ENCODE data around the gene FCGR2B. TPM values are rescaled to one million over a fixed set of nuclear protein-coding genes. Genes with fewer than 3 reads are reported as not detected.
"Not testable (repeated sequence)": the region's sequence is repeated elsewhere in the genome, so short reads cannot be mapped to it uniquely, and the experiment has no call there.

The FCGR2B gene
- not detected for total RNA-seq (ENCODE audit: unreplicated experiment)
- long read RNA-seq = 0 reads

DNA sequence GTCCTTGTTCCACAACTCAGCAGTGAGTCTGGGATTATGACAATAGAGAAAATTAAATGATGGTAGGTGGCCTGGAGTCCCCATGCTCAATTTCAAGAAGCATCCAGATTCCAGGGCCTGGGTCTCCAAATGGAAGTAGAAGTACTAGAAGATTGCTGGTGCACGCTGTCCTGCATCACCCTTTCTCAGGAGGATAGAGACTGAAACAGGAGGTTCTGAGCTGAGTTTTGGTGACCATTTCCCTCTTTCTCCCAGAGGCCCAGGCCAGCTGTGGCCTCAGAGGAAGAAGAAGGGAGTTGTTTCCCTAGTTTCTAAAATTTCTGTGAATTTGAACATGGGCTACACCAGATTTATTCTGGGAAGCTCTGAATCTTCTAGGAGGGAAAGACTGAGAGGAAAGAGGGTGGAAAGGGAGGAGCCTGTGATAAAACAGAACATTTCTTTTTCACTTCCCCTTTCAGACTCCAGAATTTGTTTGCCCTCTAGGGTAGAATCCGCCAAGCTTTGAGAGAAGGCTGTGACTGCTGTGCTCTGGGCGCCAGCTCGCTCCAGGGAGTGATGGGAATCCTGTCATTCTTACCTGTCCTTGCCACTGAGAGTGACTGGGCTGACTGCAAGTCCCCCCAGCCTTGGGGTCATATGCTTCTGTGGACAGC lies at the start of gene FCGR2B:
FCGR2B (plus strand) TSS at position 460 of the 656 bp plus-strand sequence; CDS start at position 559, 99 bp downstream.
- DNase-seq (ENCODE audit: low spot score); H3K36me3 Mint-ChIP-seq (ENCODE audit: low read depth, unreplicated experiment); H3K4me3 Mint-ChIP-seq (ENCODE audit: unreplicated experiment); H3K27ac Mint-ChIP-seq (ENCODE audit: unreplicated experiment); H3K9me3 Mint-ChIP-seq (ENCODE audit: unreplicated experiment); H3K27me3 Mint-ChIP-seq (ENCODE audit: unreplicated experiment); H3K4me1 Mint-ChIP-seq (ENCODE audit: unreplicated experiment): not testable (repeated sequence)

DNA sequence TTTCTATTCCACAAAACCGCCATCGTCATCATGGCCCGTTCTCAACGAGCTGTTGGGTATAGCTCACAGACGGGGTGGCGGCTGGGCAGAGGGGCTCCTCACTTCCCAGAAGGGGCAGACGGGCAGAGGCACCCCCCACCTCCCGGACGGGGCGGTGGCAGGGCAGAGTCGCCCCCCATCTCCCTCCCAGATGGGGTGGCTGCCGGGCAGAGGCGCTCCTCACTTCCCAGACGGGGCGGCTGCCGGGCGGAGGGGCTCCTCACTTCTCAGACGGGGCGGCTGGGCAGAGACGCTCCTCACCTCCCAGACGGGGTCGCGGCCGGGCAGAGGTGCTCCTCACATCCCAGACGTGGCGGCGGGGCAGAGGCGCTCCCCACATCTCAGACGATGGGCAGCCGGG lies 46.5 kb upstream of the FCGR2B start:
- H3K4me3 Mint-ChIP-seq (ENCODE audit: unreplicated experiment); H3K9me3 Mint-ChIP-seq (ENCODE audit: unreplicated experiment); H3K4me1 Mint-ChIP-seq (ENCODE audit: unreplicated experiment); DNase-seq (ENCODE audit: low spot score); H3K36me3 Mint-ChIP-seq (ENCODE audit: low read depth, unreplicated experiment); H3K27ac Mint-ChIP-seq (ENCODE audit: unreplicated experiment); H3K27me3 Mint-ChIP-seq (ENCODE audit: unreplicated experiment): not testable (repeated sequence)

DNA sequence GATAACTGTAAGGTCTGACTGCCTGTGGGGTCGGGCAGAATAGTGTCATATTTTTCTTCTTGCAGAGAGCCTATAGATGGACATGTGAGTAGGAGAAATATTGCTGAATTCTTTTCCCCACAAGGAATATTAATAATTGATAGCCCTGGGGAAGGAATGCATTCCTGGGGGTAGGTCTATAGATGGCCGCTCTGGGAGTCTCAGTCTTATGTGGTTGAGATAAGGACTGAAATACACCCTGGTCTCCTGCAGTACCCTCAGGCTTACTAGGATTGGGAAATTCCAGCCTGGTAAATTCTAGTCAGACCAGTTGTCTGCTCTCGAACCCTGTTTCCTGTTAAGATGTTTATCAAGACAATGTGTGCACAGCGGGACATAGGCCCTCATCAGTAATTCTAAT lies 44.4 kb upstream of the FCGR2B start:
- H3K27ac Mint-ChIP-seq (ENCODE audit: unreplicated experiment); H3K4me3 Mint-ChIP-seq (ENCODE audit: unreplicated experiment); H3K36me3 Mint-ChIP-seq (ENCODE audit: low read depth, unreplicated experiment); H3K9me3 Mint-ChIP-seq (ENCODE audit: unreplicated experiment); H3K27me3 Mint-ChIP-seq (ENCODE audit: unreplicated experiment); DNase-seq (ENCODE audit: low spot score); H3K4me1 Mint-ChIP-seq (ENCODE audit: unreplicated experiment): not testable (repeated sequence)

DNA sequence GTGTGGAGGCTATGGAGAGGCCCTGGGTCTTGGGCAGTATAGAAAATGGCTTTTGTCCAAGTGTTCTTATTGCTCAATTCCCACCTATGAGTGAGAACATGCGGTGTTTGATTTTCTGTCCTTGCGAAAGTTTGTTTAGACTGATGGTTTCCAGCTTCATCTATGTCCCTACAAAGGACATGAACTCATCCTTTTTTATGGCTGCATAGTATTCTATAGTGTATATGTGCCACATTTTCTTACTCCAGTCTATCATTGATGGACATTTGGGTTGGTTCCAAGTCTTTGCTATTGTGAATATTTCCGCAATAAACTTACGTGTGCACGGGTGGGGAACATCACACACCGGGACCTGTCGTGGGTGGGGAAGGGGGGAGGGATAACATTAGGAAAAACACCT lies 42.5 kb upstream of the FCGR2B start:
- DNase-seq (ENCODE audit: low spot score); H3K36me3 Mint-ChIP-seq (ENCODE audit: low read depth, unreplicated experiment); H3K4me1 Mint-ChIP-seq (ENCODE audit: unreplicated experiment); H3K27ac Mint-ChIP-seq (ENCODE audit: unreplicated experiment); H3K9me3 Mint-ChIP-seq (ENCODE audit: unreplicated experiment); H3K4me3 Mint-ChIP-seq (ENCODE audit: unreplicated experiment); H3K27me3 Mint-ChIP-seq (ENCODE audit: unreplicated experiment): not testable (repeated sequence)

DNA sequence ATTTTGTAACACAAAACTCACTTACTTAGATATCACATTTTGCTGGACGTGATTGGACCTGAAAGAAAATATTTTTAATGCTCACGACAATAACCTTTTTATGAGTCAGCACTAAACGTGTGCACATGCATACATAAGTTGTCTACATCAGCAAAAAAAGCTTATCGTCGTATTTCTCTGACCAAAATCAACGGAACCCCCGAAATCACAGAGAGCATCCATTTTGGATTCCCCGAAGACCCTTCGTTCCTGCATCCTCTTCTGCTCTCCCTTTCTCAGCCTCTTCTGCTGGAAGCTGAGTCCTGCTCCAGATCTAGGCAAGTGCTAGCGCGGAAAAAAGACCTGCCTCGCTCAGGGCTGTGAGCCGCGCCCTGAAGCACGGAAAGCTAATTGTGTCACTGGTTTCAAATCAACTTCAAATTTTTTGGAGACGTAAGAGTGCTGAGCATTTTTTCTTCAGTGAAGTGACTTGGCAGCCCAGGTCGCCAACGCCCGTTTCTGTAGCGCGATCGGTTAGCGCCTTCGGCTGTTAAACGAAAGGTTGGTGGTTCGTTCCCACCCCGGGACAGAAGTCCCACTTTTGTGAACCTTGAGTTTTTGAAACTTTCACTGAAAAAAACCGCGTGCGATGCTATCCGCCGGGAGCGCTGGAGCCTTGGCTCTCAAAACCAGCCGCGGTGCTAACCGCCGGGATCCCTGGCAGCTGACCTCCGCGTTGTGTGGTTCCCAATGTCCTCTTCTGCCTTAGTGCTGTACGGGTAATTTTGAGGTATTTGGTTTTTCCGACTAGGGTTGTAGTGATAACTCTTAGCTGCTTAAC lies 41.6 kb upstream of the FCGR2B start:
- not testable (repeated sequence) for H3K27ac Mint-ChIP-seq (ENCODE audit: unreplicated experiment); H3K4me1 Mint-ChIP-seq (ENCODE audit: unreplicated experiment); H3K9me3 Mint-ChIP-seq (ENCODE audit: unreplicated experiment); H3K27me3 Mint-ChIP-seq (ENCODE audit: unreplicated experiment); H3K36me3 Mint-ChIP-seq (ENCODE audit: low read depth, unreplicated experiment)
- DNase-seq (ENCODE audit: low spot score) = peak; percentile 41
- peak overlapping the region; percentile 84 for H3K4me3 Mint-ChIP-seq (ENCODE audit: unreplicated experiment)

DNA sequence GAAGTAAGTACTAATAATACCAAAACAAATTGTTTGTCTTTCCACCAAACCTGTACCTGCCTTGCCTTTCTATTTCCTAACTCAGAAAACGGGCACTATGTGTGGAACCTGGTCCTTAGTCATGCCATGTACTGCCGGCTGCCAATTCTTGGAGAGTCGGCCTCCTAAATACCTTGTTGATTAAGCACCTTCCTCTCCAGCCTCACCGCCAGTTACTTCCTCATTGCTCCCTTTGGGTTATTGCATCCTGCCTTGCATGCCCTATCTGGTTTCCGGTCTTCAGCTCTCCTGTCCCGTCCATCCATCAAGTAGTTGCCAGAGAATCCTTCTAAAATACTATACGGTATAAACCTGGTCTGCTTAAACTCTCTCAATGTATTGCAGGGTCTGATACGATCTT lies 40.9 kb upstream of the FCGR2B start:
- H3K9me3 Mint-ChIP-seq (ENCODE audit: unreplicated experiment); H3K36me3 Mint-ChIP-seq (ENCODE audit: low read depth, unreplicated experiment); H3K4me3 Mint-ChIP-seq (ENCODE audit: unreplicated experiment); H3K27me3 Mint-ChIP-seq (ENCODE audit: unreplicated experiment); DNase-seq (ENCODE audit: low spot score); H3K27ac Mint-ChIP-seq (ENCODE audit: unreplicated experiment); H3K4me1 Mint-ChIP-seq (ENCODE audit: unreplicated experiment): not testable (repeated sequence)

DNA sequence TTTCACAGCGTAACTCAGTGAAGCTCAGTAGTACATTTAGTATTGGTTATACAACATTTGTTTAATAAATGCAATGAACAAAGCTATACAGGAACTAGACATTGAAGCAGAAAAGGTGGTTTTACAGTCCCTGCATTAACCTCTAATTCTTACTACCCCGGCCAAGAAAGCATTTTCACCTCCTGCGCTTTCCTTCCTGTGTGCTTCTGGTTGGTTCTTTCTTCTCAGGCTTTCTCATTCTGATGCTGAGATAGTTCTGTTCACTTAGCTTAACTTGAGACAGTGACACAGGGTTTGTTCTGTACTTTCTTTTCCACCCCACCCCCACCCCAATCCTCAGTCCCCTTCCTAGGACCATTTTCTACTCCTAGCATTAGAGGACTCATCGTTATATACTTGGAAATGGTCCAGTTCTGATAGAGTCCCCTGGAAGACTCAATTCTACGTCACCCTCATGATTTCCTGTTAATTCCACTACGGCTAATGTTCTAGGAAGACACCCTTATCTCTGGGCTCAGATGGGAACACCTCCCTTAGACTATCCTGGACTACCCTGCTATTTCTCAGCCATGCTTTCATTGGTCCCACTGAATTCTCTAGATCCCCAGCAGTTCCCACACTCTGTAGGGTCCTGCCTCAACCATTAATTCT lies 39.4 kb upstream of the FCGR2B start:
- not testable (repeated sequence) for H3K9me3 Mint-ChIP-seq (ENCODE audit: unreplicated experiment); H3K4me3 Mint-ChIP-seq (ENCODE audit: unreplicated experiment); H3K4me1 Mint-ChIP-seq (ENCODE audit: unreplicated experiment); H3K36me3 Mint-ChIP-seq (ENCODE audit: low read depth, unreplicated experiment); DNase-seq (ENCODE audit: low spot score); H3K27me3 Mint-ChIP-seq (ENCODE audit: unreplicated experiment); H3K27ac Mint-ChIP-seq (ENCODE audit: unreplicated experiment)

DNA sequence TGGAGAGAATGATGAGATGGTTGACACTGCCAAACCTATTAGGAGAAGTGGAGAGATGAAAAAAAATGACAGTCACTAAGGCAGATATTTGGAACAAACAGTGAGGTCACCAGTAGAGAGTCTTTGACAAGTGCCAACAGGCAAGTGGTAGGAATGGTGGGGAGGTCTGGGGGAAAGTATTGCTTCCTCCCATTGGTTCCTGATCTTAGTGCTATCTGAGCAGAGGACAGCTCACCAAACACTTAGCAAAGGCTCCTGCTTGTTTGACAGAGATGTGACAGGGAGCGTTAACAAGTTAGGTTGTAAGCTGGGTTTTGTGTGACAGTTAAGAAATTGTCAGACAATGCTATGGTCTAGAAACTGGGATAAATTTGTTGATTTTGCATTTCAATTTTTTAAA lies 38.3 kb upstream of the FCGR2B start:
- H3K4me3 Mint-ChIP-seq (ENCODE audit: unreplicated experiment); DNase-seq (ENCODE audit: low spot score); H3K27ac Mint-ChIP-seq (ENCODE audit: unreplicated experiment); H3K36me3 Mint-ChIP-seq (ENCODE audit: low read depth, unreplicated experiment); H3K9me3 Mint-ChIP-seq (ENCODE audit: unreplicated experiment); H3K4me1 Mint-ChIP-seq (ENCODE audit: unreplicated experiment); H3K27me3 Mint-ChIP-seq (ENCODE audit: unreplicated experiment): not testable (repeated sequence)

DNA sequence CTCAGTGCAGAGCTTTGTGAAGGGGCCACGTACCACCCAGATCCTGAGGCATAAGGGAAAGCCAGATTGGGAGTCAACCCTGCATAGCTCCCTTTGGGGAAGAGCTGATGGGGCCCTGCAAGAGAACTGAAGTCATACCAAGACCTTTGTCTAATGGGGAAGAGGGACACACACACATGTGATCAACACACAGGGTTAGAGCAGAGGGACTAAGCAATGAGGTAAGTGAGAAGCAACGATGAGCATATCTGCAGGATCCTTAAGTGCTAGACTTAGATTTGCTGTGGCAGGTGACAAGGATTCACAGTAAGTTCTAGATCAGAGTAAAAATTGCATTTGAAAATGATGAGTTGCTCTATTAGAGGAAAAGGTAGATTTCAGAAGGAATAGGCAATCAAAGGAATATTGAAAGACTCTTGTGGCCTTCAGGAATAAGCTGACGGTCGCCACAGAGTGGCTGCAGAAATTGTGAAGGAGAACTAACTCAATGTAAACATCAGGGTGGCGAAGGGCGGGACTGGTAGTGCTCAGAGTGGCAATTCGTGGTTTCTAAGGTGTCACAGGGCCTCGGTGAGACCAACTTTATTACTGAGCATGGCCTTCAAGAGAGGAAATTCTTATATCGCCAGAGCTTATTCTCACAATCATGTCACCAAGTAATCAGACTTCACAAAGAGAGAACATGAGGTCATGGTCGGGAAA lies 36.3 kb upstream of the FCGR2B start:
- not testable (repeated sequence) for H3K9me3 Mint-ChIP-seq (ENCODE audit: unreplicated experiment); H3K27me3 Mint-ChIP-seq (ENCODE audit: unreplicated experiment); H3K4me3 Mint-ChIP-seq (ENCODE audit: unreplicated experiment); H3K27ac Mint-ChIP-seq (ENCODE audit: unreplicated experiment); H3K36me3 Mint-ChIP-seq (ENCODE audit: low read depth, unreplicated experiment); DNase-seq (ENCODE audit: low spot score); H3K4me1 Mint-ChIP-seq (ENCODE audit: unreplicated experiment)

DNA sequence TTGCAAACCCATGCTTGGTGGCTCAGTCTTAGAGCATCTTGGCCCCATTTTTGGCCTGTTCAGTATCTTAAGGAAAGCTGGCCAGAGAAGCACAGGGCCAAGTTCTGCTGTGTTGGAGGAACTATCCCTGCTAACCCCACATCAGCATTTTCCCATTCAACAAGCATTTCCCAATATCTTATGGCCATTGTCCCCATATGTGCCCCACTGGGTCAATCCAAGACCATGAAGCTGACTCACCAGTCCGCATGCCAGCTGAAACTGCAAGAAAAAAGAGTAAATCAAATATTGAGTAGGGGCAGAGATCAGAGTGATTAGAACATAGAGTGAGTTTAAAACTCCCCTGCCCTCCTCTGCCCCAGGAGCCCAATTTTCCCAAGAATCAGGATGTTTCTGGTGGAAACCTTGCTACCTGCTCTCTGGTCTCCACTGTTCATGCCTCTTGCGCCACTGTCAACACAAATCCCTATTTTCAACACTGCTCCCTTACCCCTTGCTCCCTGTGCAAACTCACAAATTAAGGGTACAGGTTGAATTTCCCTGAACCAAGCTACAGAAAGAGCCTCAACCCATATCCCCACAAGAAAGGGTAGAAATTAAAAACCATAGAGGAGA lies 32.7 kb upstream of the FCGR2B start:
- H3K4me3 Mint-ChIP-seq (ENCODE audit: unreplicated experiment); H3K27me3 Mint-ChIP-seq (ENCODE audit: unreplicated experiment); H3K27ac Mint-ChIP-seq (ENCODE audit: unreplicated experiment); DNase-seq (ENCODE audit: low spot score); H3K36me3 Mint-ChIP-seq (ENCODE audit: low read depth, unreplicated experiment); H3K9me3 Mint-ChIP-seq (ENCODE audit: unreplicated experiment); H3K4me1 Mint-ChIP-seq (ENCODE audit: unreplicated experiment): not testable (repeated sequence)
